ENCODE measurements around the gene SIRT5. TPM values are rescaled to one million over a fixed set of nuclear protein-coding genes. Genes with fewer than 3 reads are reported as not detected.

The SIRT5 gene
- polyA plus RNA-seq, 2 of the 4 experiments (the other 2 are of a cell fraction), result 5.1 to 7.8 TPM

DNA sequence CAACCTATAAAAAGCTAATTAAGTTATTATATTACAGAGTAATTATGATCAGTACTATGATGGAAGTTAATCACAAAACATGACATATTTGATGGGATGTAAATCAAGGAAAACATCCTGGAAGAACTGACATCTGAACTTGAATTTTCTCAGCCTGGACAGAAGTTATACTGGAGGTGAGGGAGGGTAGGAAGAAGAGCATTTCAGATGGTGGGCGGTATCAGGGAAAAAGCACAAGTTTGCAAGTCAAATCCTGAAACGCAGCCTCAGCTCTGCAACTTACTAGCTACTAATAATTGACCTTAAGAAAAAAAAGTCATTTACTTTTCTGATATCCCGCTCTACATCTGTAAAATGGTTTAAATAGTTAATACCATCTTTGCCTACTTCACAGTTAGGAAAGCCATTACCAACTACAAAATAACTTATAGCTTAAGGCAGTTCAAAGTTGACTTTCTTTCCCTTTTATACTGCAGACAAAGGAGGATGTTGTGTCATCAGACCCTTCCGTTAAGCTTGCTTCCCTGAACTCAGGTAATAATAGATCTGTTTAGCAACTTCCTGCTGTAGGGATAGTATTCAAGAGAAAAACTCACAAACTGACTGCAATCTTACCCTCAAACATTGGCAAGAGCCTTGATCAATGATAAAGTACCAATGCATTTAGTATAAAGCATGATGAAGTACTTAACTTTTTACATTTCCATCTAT, 61.7 kb downstream of the SIRT5 start:
- POLR2A ChIA-PET, result no interaction called here

DNA sequence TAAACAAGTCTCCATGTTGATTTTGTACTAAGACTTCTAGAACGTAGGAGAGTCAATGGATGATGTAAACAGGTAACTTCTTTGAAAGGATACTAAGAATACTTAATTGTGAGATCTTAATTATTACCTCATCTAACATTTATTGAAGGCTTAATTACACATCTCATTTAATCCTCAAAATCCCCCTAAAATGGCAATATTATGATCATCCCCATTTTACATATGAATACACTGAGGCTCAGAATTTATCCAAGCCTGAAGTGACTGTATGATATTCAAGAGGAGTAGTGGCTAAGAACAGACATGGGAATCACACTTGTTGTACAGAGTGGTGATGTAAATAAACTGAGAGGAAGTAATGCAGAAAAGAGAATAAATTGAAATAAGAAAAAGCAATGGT, 63.6 kb downstream of the SIRT5 start:
- ATAC-seq, result no peak
- H3K4me1 ChIP-seq, result no peaks in the 10 kb centered on the region
- H3K27ac ChIP-seq, result no peak overlapping the region
- FAIRE-seq, result no peak
- no peak for DNase-seq (ENCODE audit: low read depth in 1 of 2, low spot score in 1 of 2)
- ChIA-PET POLR2A (no interaction called here), CTCF (no interaction called here)
- TF ChIP-seq RFX5 (IDR thresholded peaks at IDR 0.05) (no peak), TP53 (CRISPR knock-in tag; IDR thresholded peaks at IDR 0.05) (no peak), RAD21 (conservative IDR thresholded peaks at IDR 0.05 in 1 of 2, IDR thresholded peaks at IDR 0.05 in 1 of 2) (no peak), NR3C1 (IDR thresholded peaks at IDR 0.05) (no peak), EP300 (IDR thresholded peaks at IDR 0.05) (no peak), BHLHE40 (IDR thresholded peaks at IDR 0.05; ENCODE audit: low read depth, low read length) (no peak), ESRRA (IDR thresholded peaks at IDR 0.05; ENCODE audit: borderline replicate concordance, low read length) (no peak), NPAS2 (CRISPR knock-in tag; IDR thresholded peaks at IDR 0.05; ENCODE audit: borderline replicate concordance) (no peak), FOSL2 (IDR thresholded peaks at IDR 0.05) (no peak), FOSL2 (CRISPR knock-in tag; IDR thresholded peaks at IDR 0.05) (no peak), CBX8 (IDR thresholded peaks at IDR 0.05) (no peak), JUNB (IDR thresholded peaks at IDR 0.05) (no peak)
- TF ChIP-seq, protein P1, sequence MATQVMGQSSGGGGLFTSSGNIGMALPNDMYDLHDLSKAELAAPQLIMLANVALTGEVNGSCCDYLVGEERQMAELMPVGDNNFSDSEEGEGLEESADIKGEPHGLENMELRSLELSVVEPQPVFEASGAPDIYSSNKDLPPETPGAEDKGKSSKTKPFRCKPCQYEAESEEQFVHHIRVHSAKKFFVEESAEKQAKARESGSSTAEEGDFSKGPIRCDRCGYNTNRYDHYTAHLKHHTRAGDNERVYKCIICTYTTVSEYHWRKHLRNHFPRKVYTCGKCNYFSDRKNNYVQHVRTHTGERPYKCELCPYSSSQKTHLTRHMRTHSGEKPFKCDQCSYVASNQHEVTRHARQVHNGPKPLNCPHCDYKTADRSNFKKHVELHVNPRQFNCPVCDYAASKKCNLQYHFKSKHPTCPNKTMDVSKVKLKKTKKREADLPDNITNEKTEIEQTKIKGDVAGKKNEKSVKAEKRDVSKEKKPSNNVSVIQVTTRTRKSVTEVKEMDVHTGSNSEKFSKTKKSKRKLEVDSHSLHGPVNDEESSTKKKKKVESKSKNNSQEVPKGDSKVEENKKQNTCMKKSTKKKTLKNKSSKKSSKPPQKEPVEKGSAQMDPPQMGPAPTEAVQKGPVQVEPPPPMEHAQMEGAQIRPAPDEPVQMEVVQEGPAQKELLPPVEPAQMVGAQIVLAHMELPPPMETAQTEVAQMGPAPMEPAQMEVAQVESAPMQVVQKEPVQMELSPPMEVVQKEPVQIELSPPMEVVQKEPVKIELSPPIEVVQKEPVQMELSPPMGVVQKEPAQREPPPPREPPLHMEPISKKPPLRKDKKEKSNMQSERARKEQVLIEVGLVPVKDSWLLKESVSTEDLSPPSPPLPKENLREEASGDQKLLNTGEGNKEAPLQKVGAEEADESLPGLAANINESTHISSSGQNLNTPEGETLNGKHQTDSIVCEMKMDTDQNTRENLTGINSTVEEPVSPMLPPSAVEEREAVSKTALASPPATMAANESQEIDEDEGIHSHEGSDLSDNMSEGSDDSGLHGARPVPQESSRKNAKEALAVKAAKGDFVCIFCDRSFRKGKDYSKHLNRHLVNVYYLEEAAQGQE (IDR thresholded peaks at IDR 0.05), result no peak
- TF ChIP-seq, protein P2, sequence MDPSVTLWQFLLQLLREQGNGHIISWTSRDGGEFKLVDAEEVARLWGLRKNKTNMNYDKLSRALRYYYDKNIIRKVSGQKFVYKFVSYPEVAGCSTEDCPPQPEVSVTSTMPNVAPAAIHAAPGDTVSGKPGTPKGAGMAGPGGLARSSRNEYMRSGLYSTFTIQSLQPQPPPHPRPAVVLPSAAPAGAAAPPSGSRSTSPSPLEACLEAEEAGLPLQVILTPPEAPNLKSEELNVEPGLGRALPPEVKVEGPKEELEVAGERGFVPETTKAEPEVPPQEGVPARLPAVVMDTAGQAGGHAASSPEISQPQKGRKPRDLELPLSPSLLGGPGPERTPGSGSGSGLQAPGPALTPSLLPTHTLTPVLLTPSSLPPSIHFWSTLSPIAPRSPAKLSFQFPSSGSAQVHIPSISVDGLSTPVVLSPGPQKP (IDR thresholded peaks at IDR 0.05; ENCODE audit: low read depth, low read length), result no peak
- TF ChIP-seq, protein P3, sequence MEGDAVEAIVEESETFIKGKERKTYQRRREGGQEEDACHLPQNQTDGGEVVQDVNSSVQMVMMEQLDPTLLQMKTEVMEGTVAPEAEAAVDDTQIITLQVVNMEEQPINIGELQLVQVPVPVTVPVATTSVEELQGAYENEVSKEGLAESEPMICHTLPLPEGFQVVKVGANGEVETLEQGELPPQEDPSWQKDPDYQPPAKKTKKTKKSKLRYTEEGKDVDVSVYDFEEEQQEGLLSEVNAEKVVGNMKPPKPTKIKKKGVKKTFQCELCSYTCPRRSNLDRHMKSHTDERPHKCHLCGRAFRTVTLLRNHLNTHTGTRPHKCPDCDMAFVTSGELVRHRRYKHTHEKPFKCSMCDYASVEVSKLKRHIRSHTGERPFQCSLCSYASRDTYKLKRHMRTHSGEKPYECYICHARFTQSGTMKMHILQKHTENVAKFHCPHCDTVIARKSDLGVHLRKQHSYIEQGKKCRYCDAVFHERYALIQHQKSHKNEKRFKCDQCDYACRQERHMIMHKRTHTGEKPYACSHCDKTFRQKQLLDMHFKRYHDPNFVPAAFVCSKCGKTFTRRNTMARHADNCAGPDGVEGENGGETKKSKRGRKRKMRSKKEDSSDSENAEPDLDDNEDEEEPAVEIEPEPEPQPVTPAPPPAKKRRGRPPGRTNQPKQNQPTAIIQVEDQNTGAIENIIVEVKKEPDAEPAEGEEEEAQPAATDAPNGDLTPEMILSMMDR (IDR thresholded peaks at IDR 0.05), result no peak
- TF ChIP-seq, protein P4, sequence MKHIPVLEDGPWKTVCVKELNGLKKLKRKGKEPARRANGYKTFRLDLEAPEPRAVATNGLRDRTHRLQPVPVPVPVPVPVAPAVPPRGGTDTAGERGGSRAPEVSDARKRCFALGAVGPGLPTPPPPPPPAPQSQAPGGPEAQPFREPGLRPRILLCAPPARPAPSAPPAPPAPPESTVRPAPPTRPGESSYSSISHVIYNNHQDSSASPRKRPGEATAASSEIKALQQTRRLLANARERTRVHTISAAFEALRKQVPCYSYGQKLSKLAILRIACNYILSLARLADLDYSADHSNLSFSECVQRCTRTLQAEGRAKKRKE (CRISPR knock-in tag; IDR thresholded peaks at IDR 0.05; ENCODE audit: low read depth), result no peak
- TF ChIP-seq, protein P5, sequence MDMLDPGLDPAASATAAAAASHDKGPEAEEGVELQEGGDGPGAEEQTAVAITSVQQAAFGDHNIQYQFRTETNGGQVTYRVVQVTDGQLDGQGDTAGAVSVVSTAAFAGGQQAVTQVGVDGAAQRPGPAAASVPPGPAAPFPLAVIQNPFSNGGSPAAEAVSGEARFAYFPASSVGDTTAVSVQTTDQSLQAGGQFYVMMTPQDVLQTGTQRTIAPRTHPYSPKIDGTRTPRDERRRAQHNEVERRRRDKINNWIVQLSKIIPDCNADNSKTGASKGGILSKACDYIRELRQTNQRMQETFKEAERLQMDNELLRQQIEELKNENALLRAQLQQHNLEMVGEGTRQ (IDR thresholded peaks at IDR 0.05), result no peak
- TF ChIP-seq, protein P6, sequence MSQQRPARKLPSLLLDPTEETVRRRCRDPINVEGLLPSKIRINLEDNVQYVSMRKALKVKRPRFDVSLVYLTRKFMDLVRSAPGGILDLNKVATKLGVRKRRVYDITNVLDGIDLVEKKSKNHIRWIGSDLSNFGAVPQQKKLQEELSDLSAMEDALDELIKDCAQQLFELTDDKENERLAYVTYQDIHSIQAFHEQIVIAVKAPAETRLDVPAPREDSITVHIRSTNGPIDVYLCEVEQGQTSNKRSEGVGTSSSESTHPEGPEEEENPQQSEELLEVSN (IDR thresholded peaks at IDR 0.05; ENCODE audit: borderline replicate concordance, low read depth), result no peak
- H3K4me3 ChIP-seq, result no peak overlapping the region
- H3K4me2 ChIP-seq, result no peak overlapping the region
- H3K9me3 ChIP-seq, result no peaks in the 10 kb centered on the region
- WGBS (ENCODE audit: missing lambda C conversion rate), result 91% methylated on average over 1 of the region's 1 CpG

More for the DNA sequence above, 61.7 kb downstream of the SIRT5 start:
- no peak for ATAC-seq
- TF ChIP-seq FOSL2 (IDR thresholded peaks at IDR 0.05), result no peak
- no peak for TF ChIP-seq FOSL2 (CRISPR knock-in tag; IDR thresholded peaks at IDR 0.05)
- no peak for FAIRE-seq
- CTCF ChIA-PET, result interaction anchor here (1.4 kb wide), 1 partner anchor 21 kb away, joined by 3 read pairs; the partner anchor contains the start of gene NOL7
- no peak overlapping the region for H3K4me2 ChIP-seq
- 92% methylated on average over 4 of the region's 4 CpGs for WGBS (ENCODE audit: missing lambda C conversion rate)
- H3K4me1 ChIP-seq, result no peaks in the 10 kb centered on the region
- DNase-seq (ENCODE audit: low read depth in 1 of 2, low spot score in 1 of 2), result no peak
- no peaks in the 10 kb centered on the region for H3K9me3 ChIP-seq
- no peak overlapping the region for H3K4me3 ChIP-seq
- H3K27ac ChIP-seq, result no peak overlapping the region

Measured in A549 (cell line).